Colonic mucosa (tissue), 4 donors: ENCODE measurements around the gene MRPL2. TPM values are rescaled to one million over a fixed set of nuclear protein-coding genes. Genes with fewer than 3 reads are reported as not detected.

ENCODE experiments used
- DNase-seq: peaks from one replicate; pipeline ENCODE4 v3.0.0-alpha.2; 2020
- H3K27ac ChIP-seq: fragments of 200-600 bp; one replicate; pipeline ENCODE4 v1.8.0; 2021
- H3K27me3 ChIP-seq: fragments of 200-600 bp; one replicate; pipeline ENCODE4 v1.8.0; 2021
- H3K36me3 ChIP-seq: fragments of 200-600 bp; one replicate; pipeline ENCODE4 v1.8.0; 2021
- H3K4me1 ChIP-seq: fragments of 200-600 bp; one replicate; pipeline ENCODE4 v1.8.0; 2021; ENCODE audit warnings: mild to moderate bottlenecking
- H3K4me3 ChIP-seq: fragments of 200-600 bp; one replicate; pipeline ENCODE4 v1.8.0; 2021
- H3K9ac ChIP-seq, 2 donors: one replicate each; pipeline ENCODE4 v1.7.0; 2013; ENCODE audit warnings: control low read depth in 2 of 2, low read depth in 2 of 2, low read length in 2 of 2
- H3K9me3 ChIP-seq: fragments of 200-600 bp; one replicate; pipeline ENCODE4 v1.8.0; 2021
- intact Hi-C: fragments of 100-400 bp; cut with DNase I; formaldehyde crosslinking; loops from one replicate; pipeline ENCODE4 v1.14.1; 2022
- total RNA-seq, 2 donors: library from RNA; stranded (reverse); fragmentation: NEBNext Ultra II Directional in 1 of 2; extraction: Animal tissue kit (Norgen Biotek cat#: 25700) in 1 of 2; gene quantifications; one replicate each; pipeline ENCODE4 v1.2.1, GENCODE V29; 2021
- TF ChIP-seq, protein P1 (sequence below): fragments of 200-600 bp; IDR thresholded peaks from one replicate; pipeline ENCODE4 v1.8.0; 2022; ENCODE audit warnings: antibody characterized with exemption, mild to moderate bottlenecking
- donor health status: healthy.
- donor health status: DM: no; HTN: no; CAD: no.
- donor health status: DM: no; HTN: no; CAD: no.

Gene MRPL2
- total RNA-seq, 2 donors from 2014 or later, result 73.2 to 112 TPM

DNA sequence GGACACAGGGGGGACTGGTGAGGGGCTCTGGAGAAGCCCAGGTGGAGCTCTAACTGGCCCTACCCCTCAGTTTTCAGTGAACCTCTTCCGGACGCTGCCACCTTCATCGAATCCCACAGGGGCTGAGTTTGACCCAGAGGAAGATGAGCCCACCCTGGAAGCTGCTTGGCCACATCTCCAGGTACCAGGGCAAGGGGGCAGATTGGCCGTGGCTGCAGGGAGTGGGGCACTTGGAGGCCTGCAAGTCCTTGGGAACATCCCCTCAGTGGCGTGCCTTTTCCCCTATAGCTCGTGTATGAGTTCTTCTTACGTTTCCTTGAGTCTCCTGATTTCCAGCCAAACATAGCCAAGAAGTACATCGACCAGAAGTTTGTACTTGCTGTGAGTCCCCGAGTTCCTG is 52.1 kb downstream of the MRPL2 start:
- DNase-seq, result no peak
- no peaks in the 10 kb centered on the region for H3K4me1 ChIP-seq
- intact Hi-C loops, result no loop called here
- H3K27me3 ChIP-seq, result no peaks in the 10 kb centered on the region
- no peaks in the 10 kb centered on the region for H3K9me3 ChIP-seq
- no peak overlapping the region for H3K4me3 ChIP-seq
- no peak overlapping the region for H3K9ac ChIP-seq
- TF ChIP-seq, protein P1, sequence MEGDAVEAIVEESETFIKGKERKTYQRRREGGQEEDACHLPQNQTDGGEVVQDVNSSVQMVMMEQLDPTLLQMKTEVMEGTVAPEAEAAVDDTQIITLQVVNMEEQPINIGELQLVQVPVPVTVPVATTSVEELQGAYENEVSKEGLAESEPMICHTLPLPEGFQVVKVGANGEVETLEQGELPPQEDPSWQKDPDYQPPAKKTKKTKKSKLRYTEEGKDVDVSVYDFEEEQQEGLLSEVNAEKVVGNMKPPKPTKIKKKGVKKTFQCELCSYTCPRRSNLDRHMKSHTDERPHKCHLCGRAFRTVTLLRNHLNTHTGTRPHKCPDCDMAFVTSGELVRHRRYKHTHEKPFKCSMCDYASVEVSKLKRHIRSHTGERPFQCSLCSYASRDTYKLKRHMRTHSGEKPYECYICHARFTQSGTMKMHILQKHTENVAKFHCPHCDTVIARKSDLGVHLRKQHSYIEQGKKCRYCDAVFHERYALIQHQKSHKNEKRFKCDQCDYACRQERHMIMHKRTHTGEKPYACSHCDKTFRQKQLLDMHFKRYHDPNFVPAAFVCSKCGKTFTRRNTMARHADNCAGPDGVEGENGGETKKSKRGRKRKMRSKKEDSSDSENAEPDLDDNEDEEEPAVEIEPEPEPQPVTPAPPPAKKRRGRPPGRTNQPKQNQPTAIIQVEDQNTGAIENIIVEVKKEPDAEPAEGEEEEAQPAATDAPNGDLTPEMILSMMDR, result no peak
- H3K27ac ChIP-seq, result no peak overlapping the region
- H3K36me3 ChIP-seq, result no peaks in the 10 kb centered on the region

DNA sequence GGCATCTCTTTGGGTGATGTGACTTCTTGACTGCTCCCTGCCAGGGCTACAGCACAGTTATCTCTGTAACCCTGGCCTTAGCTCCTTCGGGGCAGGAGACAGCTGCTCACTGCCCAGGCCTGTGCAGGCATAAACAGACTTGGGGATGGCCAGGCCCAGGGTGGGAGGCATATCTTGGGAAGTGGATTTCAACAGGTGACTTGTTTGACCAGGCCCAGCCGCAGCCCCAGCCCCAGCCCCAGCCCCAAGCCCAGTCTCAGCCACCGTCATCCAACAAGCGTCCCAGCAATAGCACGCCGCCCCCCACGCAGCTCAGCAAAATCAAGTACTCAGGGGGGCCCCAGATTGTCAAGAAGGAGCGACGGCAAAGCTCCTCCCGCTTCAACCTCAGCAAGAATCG is 53.0 kb downstream of the MRPL2 start:
- intact Hi-C loops, result no loop called here
- TF ChIP-seq, protein P1, result no peak
- no peaks in the 10 kb centered on the region for H3K36me3 ChIP-seq

DNA sequence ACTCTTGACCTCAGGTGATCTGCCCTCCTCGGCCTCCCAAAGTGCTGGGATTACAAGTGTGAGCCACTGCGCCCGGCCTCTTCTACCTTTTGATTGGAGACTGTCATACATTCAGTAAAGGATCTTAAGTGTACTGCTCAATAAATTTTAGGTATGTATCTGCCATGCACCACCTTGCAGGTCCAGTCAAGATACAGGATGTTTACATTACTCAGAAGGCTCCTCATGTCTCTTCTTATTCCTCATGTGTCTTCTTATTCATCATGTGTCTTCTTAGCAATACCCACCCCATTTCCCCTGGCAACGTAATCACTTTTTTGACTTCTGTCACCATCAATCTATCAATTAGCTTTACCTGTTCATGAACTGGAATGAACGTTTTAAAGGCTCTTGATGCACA is 53.4 kb downstream of the MRPL2 start:
- H3K36me3 ChIP-seq, result no peaks in the 10 kb centered on the region
- H3K9ac ChIP-seq, result no peak overlapping the region
- H3K27me3 ChIP-seq, result no peaks in the 10 kb centered on the region

More for the DNA sequence above, 53.0 kb downstream of the MRPL2 start:
- Histone ChIP-seq H3K4me3 (no peak overlapping the region), H3K9me3 (no peaks in the 10 kb centered on the region), H3K4me1 (no peaks in the 10 kb centered on the region), H3K9ac (no peak overlapping the region), H3K27me3 (no peaks in the 10 kb centered on the region), H3K27ac (no peak overlapping the region)
- no peak for DNase-seq

More for the DNA sequence above, 53.4 kb downstream of the MRPL2 start:
- no peaks in the 10 kb centered on the region for H3K9me3 ChIP-seq
- H3K27ac ChIP-seq, result no peak overlapping the region
- intact Hi-C loops, result no loop called here
- TF ChIP-seq, protein P1, result no peak
- no peaks in the 10 kb centered on the region for H3K4me1 ChIP-seq
- DNase-seq, result no peak
- no peak overlapping the region for H3K4me3 ChIP-seq

Other genes starting within 250 kb of the MRPL2 start
- 10 to 100 TPM; 46.4 to 67.4 TPM for gene RPL7L1, start 179.8 kb downstream of the MRPL2 start, total RNA-seq
- gene PTCRA, start 143.4 kb downstream of the MRPL2 start, total RNA-seq, result not detected
- 10 to 100 TPM; 31.1 to 47.9 TPM for gene CNPY3, start 130.0 kb downstream of the MRPL2 start, total RNA-seq
- under 1 TPM in 1 of 2 donors, not detected in 1; 0.96 TPM for gene GNMT, start 98.7 kb downstream of the MRPL2 start, total RNA-seq
- gene PEX6, start 80.3 kb downstream of the MRPL2 start, total RNA-seq, result 10 to 100 TPM; 23.3 to 40.3 TPM
- 10 to 100 TPM; 38.5 to 49.7 TPM for gene PPP2R5D, start 74.9 kb downstream of the MRPL2 start, total RNA-seq
- 10 to 100 TPM; 43.7 to 54.5 TPM for gene MEA1, start 45.5 kb downstream of the MRPL2 start, total RNA-seq
- gene KLHDC3, start 45.2 kb downstream of the MRPL2 start, total RNA-seq, result 10 to 100 TPM; 62.4 to 73.9 TPM
- 10 to 100 TPM; 35.5 to 61.4 TPM for gene RRP36, start 37.8 kb downstream of the MRPL2 start, total RNA-seq
- gene CUL7, start 5.6 kb downstream of the MRPL2 start, total RNA-seq, result 10 to 100 TPM; 13.7 to 15.3 TPM
- 100 to 1,000 TPM in 1 of 2 donors, 10 to 100 TPM in 1; 98.8 to 101 TPM for gene KLC4, start 197 bp upstream of the MRPL2 start, total RNA-seq
- 10 to 100 TPM; 15.1 to 15.9 TPM for gene PTK7, start 16.9 kb upstream of the MRPL2 start, total RNA-seq
- gene SRF, start 111.8 kb upstream of the MRPL2 start, total RNA-seq, result 10 to 100 TPM; 24.8 to 37.6 TPM
- 10 to 100 TPM; 23.4 to 36.9 TPM for gene CUL9, start 122.8 kb upstream of the MRPL2 start, total RNA-seq
- 10 to 100 TPM; 76.8 to 99.4 TPM for gene DNPH1, start 170.0 kb upstream of the MRPL2 start, total RNA-seq
- gene TTBK1, start 184.0 kb upstream of the MRPL2 start, total RNA-seq, result 1 to 10 TPM in 1 of 2 donors, under 1 TPM in 1; 0.48 to 1.0 TPM
- gene SLC22A7, start 238.8 kb upstream of the MRPL2 start, total RNA-seq, result not detected
- 1 to 10 TPM in 1 of 2 donors, under 1 TPM in 1; 0.69 to 1.8 TPM for gene CRIP3, start 249.4 kb upstream of the MRPL2 start, total RNA-seq